K562 (cell line): ENCODE data around the gene SUPT16H. TPM values are rescaled to one million over a fixed set of nuclear protein-coding genes. Genes with fewer than 3 reads are reported as not detected.

Source experiments
- ATAC-seq: fragments of 200-7000 bp; cut with Tn5 transposase; 3 replicates; pipeline ENCODE4 v1.9.1; 2020; ENCODE audit warnings: moderate library complexity
- BruUV-seq: library from RNA; stranded (reverse); fragments of 400-500 nt; replicated peaks from 2 replicates; lab custom pipeline; 2021; lab: Mats Ljungman, UMichigan
- CTCF ChIA-PET: fragments of 300-600 bp; formaldehyde crosslinking; extraction: SDS; loops from one replicate; lab custom pipeline; 2021; ENCODE audit warnings: low intra/inter-chr PET ratio; lab: Yijun Ruan, JAX
- POLR2A ChIA-PET: fragments of 300-600, 350-650 bp; sonication (Branson Sonifier 250); formaldehyde crosslinking; extraction: SDS; loops from one replicate; lab custom pipeline; 2021; ENCODE audit warnings: antibody characterized with exemption, inconsistent platforms; lab: Yijun Ruan, JAX
- DNase-seq, 4 experiments: peaks; one replicate each; pipeline versions ENCODE4 v3.0.0 to v3.0.0-alpha.2; 2011 to 2018; ENCODE audit warnings: low spot score in 3 of 4, mixed read lengths in 3 of 4; ENCODE audit errors: extremely low read depth in 1 of 4
- FAIRE-seq: peaks from 2 replicates; lab custom pipeline; 2011; peaks lifted over from hg19 to GRCh38; lab: Jason Lieb, UNC
- H2AFZ ChIP-seq: 2 replicates; pipeline ENCODE4 v1.6.0; 2011; ENCODE audit warnings: low read depth, low read length, control low read depth, inconsistent platforms
- H3K27ac ChIP-seq: fragments of 200-600 bp; 3 replicates; pipeline ENCODE4 v1.8.0; 2011; ENCODE audit warnings: low read depth, mild to moderate bottlenecking, control low read depth, inconsistent platforms, low read length, moderate library complexity, mixed read lengths; ENCODE audit errors: extremely low read depth
- H3K27me3 ChIP-seq, 2 experiments: fragments of 300-600 bp in 1 of 2; 2 replicates in 1 of 2; 3 replicates in 1 of 2; pipeline versions ENCODE4 v1.6.0 to v1.8.0; 2011; ENCODE audit warnings: inconsistent platforms in 2 of 2, low read length in 2 of 2, mild to moderate bottlenecking in 1 of 2, mixed read lengths in 1 of 2, moderate library complexity in 1 of 2; ENCODE audit not compliant: control insufficient read depth in 2 of 2, insufficient read depth in 2 of 2
- H3K36me3 ChIP-seq: fragments of 300-600 bp; 3 replicates; pipeline ENCODE4 v1.8.0; 2011; ENCODE audit warnings: mild to moderate bottlenecking, low read length, inconsistent platforms; ENCODE audit not compliant: control insufficient read depth, insufficient read depth
- H3K4me1 ChIP-seq, 2 experiments: fragments of 200-600 bp in 1 of 2; replicated peaks in 1 of 2; 2 replicates in 1 of 2; 3 replicates in 1 of 2; pipeline versions ENCODE4 v1.5.1 to v1.8.0; 2011; ENCODE audit warnings: inconsistent platforms in 2 of 2, low read length in 2 of 2, mild to moderate bottlenecking in 1 of 2, mixed read lengths in 1 of 2, moderate library complexity in 1 of 2; ENCODE audit not compliant: control insufficient read depth in 2 of 2, insufficient read depth in 2 of 2
- H3K4me2 ChIP-seq: 2 replicates; pipeline ENCODE4 v1.6.1; 2011; ENCODE audit warnings: low read length, control low read depth, inconsistent platforms, mixed read lengths; ENCODE audit not compliant: insufficient read depth
- H3K4me3 ChIP-seq: fragments of 200-600 bp; sonication (generic), shearing (Covaris generic); 2 replicates; pipeline ENCODE4 v1.5.1; 2016; ENCODE audit warnings: control low read depth, inconsistent platforms
- H3K79me2 ChIP-seq: fragments of 200-600 bp; 3 replicates; pipeline ENCODE4 v1.8.0; 2011; ENCODE audit warnings: low read length, inconsistent platforms; ENCODE audit not compliant: control insufficient read depth, insufficient read depth
- H3K9ac ChIP-seq, 2 experiments: 2 replicates each; pipeline versions ENCODE4 v1.6.0 to v1.6.1; 2011; ENCODE audit warnings: low read depth in 2 of 2, low read length in 2 of 2, control low read depth in 1 of 2, inconsistent platforms in 1 of 2, mild to moderate bottlenecking in 1 of 2, mixed read lengths in 1 of 2; ENCODE audit not compliant: insufficient read depth in 1 of 2
- H3K9me1 ChIP-seq: one replicate; pipeline ENCODE4 v1.6.0; 2011; ENCODE audit warnings: inconsistent platforms, mild to moderate bottlenecking, low read length, moderate library complexity; ENCODE audit not compliant: control insufficient read depth, insufficient read depth
- H3K9me3 ChIP-seq: replicated peaks from 2 replicates; pipeline ENCODE4 v1.5.1; 2011; ENCODE audit warnings: low read depth, low read length, inconsistent platforms; ENCODE audit not compliant: control insufficient read depth, insufficient read depth
- H4K20me1 ChIP-seq: replicated peaks from 2 replicates; pipeline ENCODE4 v1.6.1; 2011; ENCODE audit warnings: low read length, inconsistent platforms, mixed read lengths; ENCODE audit not compliant: control insufficient read depth, insufficient read depth
- ASH1L ChIP-seq: fragments of 450-650 bp; IDR thresholded peaks from 2 replicates; pipeline ENCODE4 v1.6.1; 2018; ENCODE audit warnings: borderline replicate concordance, mild to moderate bottlenecking, low read depth; ENCODE audit not compliant: partially characterized antibody
- CXXC5 ChIP-seq: fragments of 250-450 bp; sonication (Bioruptor Pico); IDR thresholded peaks from 2 replicates; pipeline ENCODE4 v1.8.0; 2022; ENCODE audit warnings: inconsistent platforms, mild to moderate bottlenecking, moderate library complexity
- EHMT2 ChIP-seq: fragments of 450-650 bp; IDR thresholded peaks from 2 replicates; pipeline ENCODE4 v1.6.1; 2018; ENCODE audit warnings: antibody characterized with exemption
- ELF2 ChIP-seq: fragments of 250-450 bp; sonication (Bioruptor Pico); IDR thresholded peaks from 2 replicates; pipeline ENCODE4 v1.5.0; 2021; ENCODE audit warnings: mild to moderate bottlenecking
- EP300 ChIP-seq: IDR thresholded peaks from 2 replicates; pipeline ENCODE4 v1.6.1; 2012; ENCODE audit warnings: low read length, improper control_type of control experiment
- FUS ChIP-seq: fragments of 200-400 bp; formaldehyde crosslinking; optimal IDR thresholded peaks from 2 replicates; pipeline ENCODE3; 2017; ENCODE audit warnings: low read depth, low read length
- GATA2 ChIP-seq: sonication (generic); formaldehyde crosslinking; IDR thresholded peaks from 2 replicates; pipeline ENCODE4 v1.4.0; 2020; ENCODE audit warnings: mild to moderate bottlenecking, missing genetic modification reagents
- MNT ChIP-seq, 2 experiments: fragments of 450-650 bp; conservative IDR thresholded peaks; 2 replicates each; pipeline ENCODE4 v1.6.1; 2017; ENCODE audit warnings: mild to moderate bottlenecking in 2 of 2, moderate library complexity in 2 of 2
- NR2C2 ChIP-seq, 2 experiments: fragments of 200-800 bp in 1 of 2; sonication (Bioruptor generic) in 1 of 2; sonication (generic) in 1 of 2; formaldehyde crosslinking in 1 of 2; IDR thresholded peaks; 2 replicates each; pipeline versions ENCODE4 v1.6.1 to v1.8.0; 2016 to 2022; ENCODE audit warnings: mild to moderate bottlenecking in 1 of 2, missing compliant biosample characterization in 1 of 2, missing genetic modification characterization in 1 of 2, missing genetic modification reagents in 1 of 2
- NRF1 ChIP-seq, 2 experiments: fragments of 450-650 bp; IDR thresholded peaks in 1 of 2; conservative IDR thresholded peaks in 1 of 2; 2 replicates each; pipeline ENCODE4 v1.6.1; 2014; ENCODE audit warnings: mild to moderate bottlenecking in 2 of 2
- PML ChIP-seq: IDR thresholded peaks from 2 replicates; pipeline ENCODE4 v1.6.1; 2012; ENCODE audit warnings: low read length, inconsistent platforms
- POLR2H ChIP-seq: IDR thresholded peaks from 2 replicates; pipeline ENCODE4 v1.6.1; 2016; ENCODE audit warnings: missing genetic modification characterization, low read depth, mild to moderate bottlenecking, control low read depth, missing compliant biosample characterization, moderate library complexity
- SMARCA4 ChIP-seq: fragments of 450-650 bp; IDR thresholded peaks from 2 replicates; pipeline ENCODE4 v1.6.1; 2016
- SUPT5H ChIP-seq: fragments of 450-650 bp; IDR thresholded peaks from 2 replicates; pipeline ENCODE4 v1.6.1; 2016
- VEZF1 ChIP-seq: fragments of 200-800 bp; sonication (Bioruptor generic); IDR thresholded peaks from 2 replicates; pipeline ENCODE4 v1.6.1; 2017; ENCODE audit warnings: missing genetic modification characterization, missing compliant biosample characterization
- YY1 ChIP-seq, 3 experiments: IDR thresholded peaks; 2 replicates each; pipeline ENCODE4 v1.6.1; 2011; ENCODE audit warnings: low read length in 2 of 3, mild to moderate bottlenecking in 2 of 3, moderate library complexity in 2 of 3, borderline replicate concordance in 1 of 3, control low read depth in 1 of 3, low read depth in 1 of 3; ENCODE audit not compliant: insufficient read depth in 3 of 3, insufficient replicate concordance in 2 of 3, control insufficient read depth in 1 of 3, insufficient read length in 1 of 3; ENCODE audit errors: extremely low read depth in 1 of 3
- WGBS: fragments of 100-300 bp; shearing (Covaris generic); methylation state at CpG from one replicate; pipeline ENCODE4 v1.1.6; 2016; ENCODE audit warnings: low coverage, mixed read lengths; ENCODE audit not compliant: insufficient coverage; ENCODE audit errors: missing lambda C conversion rate; 5-methylcytosine and 5-hydroxymethylcytosine counted together
- in situ Hi-C: fragments of 300-500 bp; cut with MboI; formaldehyde crosslinking; loops from 4 replicates; pipeline ENCODE4 v1.15.0; 2018; ENCODE audit warnings: inconsistent platforms, mixed read lengths
- intact Hi-C: fragments of 100-400 bp; cut with micrococcal nuclease; formaldehyde crosslinking; loops from 2 replicates; pipeline ENCODE4 v1.14.2; 2022
- polyA plus RNA-seq, 8 experiments: library from polyadenylated mRNA; depleted of rRNA in 4 of 8; stranded (reverse) in 5 of 8; unstranded in 3 of 8; fragments of >200 nt; fragmentation: Nextera tagmentation in 2 of 8; fragmentation: Illumina TruSeq in 1 of 8; extraction: Ambion mirVana in 2 of 8; extraction: Trizol in 1 of 8; gene quantifications; 2 replicates each; pipeline versions ENCODE4 v1.2.1 to v1.2.3, GENCODE V29; 2011 to 2014; ENCODE audit warnings: inconsistent platforms in 1 of 8, missing spikeins in 1 of 8
- total RNA-seq, 7 experiments: library from RNA; depleted of rRNA in 6 of 7; stranded (reverse); fragments of >200 nt in 6 of 7; fragmentation: Illumina TruSeq in 2 of 7; extraction: Trizol in 2 of 7; gene quantifications; 2 replicates each; pipeline versions ENCODE4 v1.2.1 to v1.2.3, GENCODE V29; 2011 to 2021; ENCODE audit warnings: low replicate concordance in 1 of 7
- TF ChIP-seq, protein P1 (sequence below): sonication (generic); formaldehyde crosslinking; IDR thresholded peaks from 2 replicates; pipeline ENCODE4 v1.5.0; 2020; ENCODE audit warnings: missing genetic modification reagents

The SUPT16H gene
- total and polyA plus RNA-seq, 9 of the 15 experiments (the other 6 are each of a cell fraction or from before 2014, with no cell fraction given) = 75.4 to 152 (median 105) TPM

- Histone ChIP-seq H3K4me3 (peak overlapping the region; percentile 32), H2AFZ (peak overlapping the region; percentile 90), H3K27me3 (no peaks in the 10 kb centered on the region), H3K9ac (peak overlapping the region; percentile 85 to 92; a peak in 3 of 4 replicates), H3K4me1 (peaks cover 0 to 10% of the 10 kb centered on the region in 2 experiments; a peak in 3 of 5 replicates), H3K27ac (peak overlapping the region; percentile 98), H3K9me1 (no peaks in the 10 kb centered on the region), H3K4me2 (peak overlapping the region; percentile 79), H3K79me2 (no peaks in the 10 kb centered on the region), H3K9me3 (no peaks in the 10 kb centered on the region), H3K36me3 (no peaks in the 10 kb centered on the region), H4K20me1 (no peaks in the 10 kb centered on the region)
- WGBS = 1% methylated on average over 16 of the region's 16 CpGs
- FAIRE-seq (peak; percentile 99), DNase-seq (peak; percentile 39 to 93 (median 56)), ATAC-seq (peak; percentile 94)
- POLR2A ChIA-PET = interaction anchor here (1.0 to 1.2 kb wide), 3 partner anchors 9 to 11 kb away, joined by 3 to 5 read pairs (median 4); no protein-coding TSS in a partner anchor
- in situ Hi-C loops = no loop called here
- intact Hi-C loops = loop anchor here (5.0 kb wide), 1 partner anchor 41 kb away; the partner anchor contains the start of gene HNRNPC
- BruUV-seq = no TSS peak
- CTCF ChIA-PET = no interaction called here
- TF ChIP-seq ASH1L (no peak), NRF1 (conservative IDR thresholded peaks at IDR 0.05 in 1 of 2, IDR thresholded peaks at IDR 0.05 in 1 of 2) (peak in 1 of 2 experiments; percentile 17; a peak in 1 of 4 replicates), ELF2 (no peak), SUPT5H (peak; percentile 92), VEZF1 (CRISPR knock-in tag) (no peak), EP300 (no peak), POLR2H (tag) (peak; percentile 63), YY1 (IDR thresholded peaks at IDR 0.05; ENCODE audit: borderline replicate concordance in 1 of 3, control insufficient read depth in 1 of 3, extremely low read depth in 1 of 3, insufficient read depth in 3 of 3, insufficient read length in 1 of 3, insufficient replicate concordance in 2 of 3, low read depth in 1 of 3, low read length in 2 of 3) (peak; percentile 84 to 96 (median 93)), NR2C2 (CRISPR knock-in tag; IDR thresholded peaks at IDR 0.05) (no peak), NR2C2 (tag; IDR thresholded peaks at IDR 0.05) (peak; percentile 78), MNT (conservative IDR thresholded peaks at IDR 0.05) (peak; percentile 91 to 94), GATA2 (CRISPR knock-in tag) (peak; percentile 60), CXXC5 (CRISPR knock-in tag) (no peak), FUS (no peak), EHMT2 (0 out of 2 replicates have a peak, but pooled peaks have one; percentile 12), PML (0 out of 2 replicates have a peak, but pooled peaks have one; percentile 46), SMARCA4 (peak; percentile 63)
- TF ChIP-seq, protein P1, sequence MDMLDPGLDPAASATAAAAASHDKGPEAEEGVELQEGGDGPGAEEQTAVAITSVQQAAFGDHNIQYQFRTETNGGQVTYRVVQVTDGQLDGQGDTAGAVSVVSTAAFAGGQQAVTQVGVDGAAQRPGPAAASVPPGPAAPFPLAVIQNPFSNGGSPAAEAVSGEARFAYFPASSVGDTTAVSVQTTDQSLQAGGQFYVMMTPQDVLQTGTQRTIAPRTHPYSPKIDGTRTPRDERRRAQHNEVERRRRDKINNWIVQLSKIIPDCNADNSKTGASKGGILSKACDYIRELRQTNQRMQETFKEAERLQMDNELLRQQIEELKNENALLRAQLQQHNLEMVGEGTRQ (CRISPR knock-in tag) = peak; percentile 25; the same call in 1 of the 2 replicates
Observed at GRCh38 chr14:21308479-21309237, 75.2 kb downstream of the SUPT16H start.
